ENCODE measurements around the gene MMP20. TPM values are rescaled to one million over a fixed set of nuclear protein-coding genes. Genes with fewer than 3 reads are reported as not detected.

MMP20 gene
- polyA plus RNA-seq, 3 donors = not detected

DNA sequence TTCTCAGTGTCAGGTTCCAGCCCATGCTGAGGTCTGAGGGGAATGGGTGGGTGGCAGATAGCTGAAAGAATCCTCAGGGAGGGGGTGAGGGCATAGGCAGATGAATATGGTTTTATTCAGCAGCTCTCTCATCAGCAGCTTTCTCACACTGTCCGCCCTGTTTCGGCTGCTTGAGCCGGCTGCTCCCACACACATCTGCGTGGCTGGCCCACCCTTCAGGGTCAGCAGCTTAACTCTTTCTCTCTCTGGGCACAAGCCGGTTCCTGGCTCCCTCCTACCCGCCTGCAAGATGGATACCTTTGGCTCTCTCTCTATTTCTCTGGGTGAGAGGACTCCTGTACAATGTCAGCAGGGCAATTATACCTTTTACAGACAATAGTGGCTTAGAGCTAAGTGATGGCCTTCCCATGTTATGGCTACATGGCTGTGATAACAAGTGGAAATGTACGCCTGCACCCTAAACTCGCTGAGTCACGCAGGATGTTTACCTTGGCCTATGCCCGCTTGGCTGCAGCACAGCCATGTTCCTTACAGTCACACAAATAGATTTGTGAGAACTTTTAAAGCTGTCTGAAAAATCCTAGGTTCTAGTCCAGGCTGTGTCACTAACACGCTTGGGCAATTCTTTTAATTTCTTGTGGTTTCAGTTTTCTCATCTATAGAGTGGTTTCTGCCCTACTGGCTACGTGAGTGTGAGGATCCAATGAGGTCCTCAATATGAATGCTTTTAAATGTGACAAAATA is 4.1 kb downstream of the MMP20 start:
- no peaks in the 10 kb centered on the region for H3K4me1 Mint-ChIP-seq
- Histone ChIP-seq H3K36me3 (replicated peaks in 1 of 2; ENCODE audit: control insufficient read depth in 1 of 2, insufficient read depth in 2 of 2, low read length in 2 of 2) (no peaks in the 10 kb centered on the region), H3K27ac (ENCODE audit: low read depth in 1 of 2, low read length in 2 of 2) (no peak overlapping the region), H3K4me3 (replicated peaks in 1 of 3; ENCODE audit: low read depth in 2 of 3, low read length in 3 of 3) (no peak overlapping the region), H3K9ac (ENCODE audit: insufficient read depth, low read length, poor library complexity, severe bottlenecking) (no peak overlapping the region), H3K79me2 (ENCODE audit: insufficient read depth, low read length) (no peaks in the 10 kb centered on the region), H4K20me1 (ENCODE audit: insufficient read depth, low read length) (no peaks in the 10 kb centered on the region), H3K9me3 (replicated peaks in 1 of 2; ENCODE audit: control insufficient read depth in 1 of 2, insufficient read depth in 1 of 2, low read length in 2 of 2) (no peaks in the 10 kb centered on the region), H3K4me1 (ENCODE audit: control insufficient read depth in 1 of 2, insufficient read depth in 2 of 2, low read length in 2 of 2) (no peaks in the 10 kb centered on the region), H3K4me2 (replicated peaks; ENCODE audit: extremely low read depth, low read length, poor library complexity, severe bottlenecking) (no peak overlapping the region), H2AFZ (ENCODE audit: insufficient read depth, low read depth, low read length, poor library complexity, severe bottlenecking) (no peak overlapping the region), H3K27me3 (ENCODE audit: control insufficient read depth in 2 of 2, insufficient read depth in 2 of 2, low read length in 2 of 2) (no peaks in the 10 kb centered on the region)
- 88% methylated on average over 9 of the region's 12 CpGs for WGBS (ENCODE audit: insufficient coverage)
- intact Hi-C loops (cut with micrococcal nuclease) = no loop called here
- DNase-seq = no peak
- no peak overlapping the region for H3K27ac Mint-ChIP-seq
- H3K36me3 Mint-ChIP-seq = no peaks in the 10 kb centered on the region
- TF ChIP-seq, protein P1, sequence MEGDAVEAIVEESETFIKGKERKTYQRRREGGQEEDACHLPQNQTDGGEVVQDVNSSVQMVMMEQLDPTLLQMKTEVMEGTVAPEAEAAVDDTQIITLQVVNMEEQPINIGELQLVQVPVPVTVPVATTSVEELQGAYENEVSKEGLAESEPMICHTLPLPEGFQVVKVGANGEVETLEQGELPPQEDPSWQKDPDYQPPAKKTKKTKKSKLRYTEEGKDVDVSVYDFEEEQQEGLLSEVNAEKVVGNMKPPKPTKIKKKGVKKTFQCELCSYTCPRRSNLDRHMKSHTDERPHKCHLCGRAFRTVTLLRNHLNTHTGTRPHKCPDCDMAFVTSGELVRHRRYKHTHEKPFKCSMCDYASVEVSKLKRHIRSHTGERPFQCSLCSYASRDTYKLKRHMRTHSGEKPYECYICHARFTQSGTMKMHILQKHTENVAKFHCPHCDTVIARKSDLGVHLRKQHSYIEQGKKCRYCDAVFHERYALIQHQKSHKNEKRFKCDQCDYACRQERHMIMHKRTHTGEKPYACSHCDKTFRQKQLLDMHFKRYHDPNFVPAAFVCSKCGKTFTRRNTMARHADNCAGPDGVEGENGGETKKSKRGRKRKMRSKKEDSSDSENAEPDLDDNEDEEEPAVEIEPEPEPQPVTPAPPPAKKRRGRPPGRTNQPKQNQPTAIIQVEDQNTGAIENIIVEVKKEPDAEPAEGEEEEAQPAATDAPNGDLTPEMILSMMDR (IDR thresholded peaks at IDR 0.05) = no peak
- H3K9me3 Mint-ChIP-seq = no peaks in the 10 kb centered on the region
- H3K4me3 Mint-ChIP-seq = no peak overlapping the region
- H3K27me3 Mint-ChIP-seq (ENCODE audit: low read depth in 3 of 3) = no peaks in the 10 kb centered on the region

DNA sequence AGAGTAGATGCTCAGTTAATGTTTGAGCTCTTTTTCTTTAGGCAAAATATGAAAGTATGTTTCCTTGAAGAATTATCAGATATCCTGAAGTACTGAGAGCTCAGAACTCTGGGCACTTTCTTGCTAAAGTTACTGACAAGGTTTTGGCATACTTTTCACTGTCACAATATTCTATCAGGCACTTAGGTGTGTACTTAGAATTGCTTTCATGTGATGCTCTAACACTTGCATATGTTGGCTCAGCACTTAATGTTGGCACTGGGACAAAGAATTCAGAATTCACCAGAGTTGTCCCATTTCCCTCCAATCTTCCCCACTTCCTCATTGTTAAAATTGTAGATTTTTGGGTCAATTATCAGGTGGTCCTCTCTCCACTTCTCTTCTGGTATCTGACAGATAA is 5.0 kb downstream of the MMP20 start:
- TF ChIP-seq, protein P1 (IDR thresholded peaks at IDR 0.05) = no peak
- H3K79me2 ChIP-seq (ENCODE audit: insufficient read depth, low read length) = no peaks in the 10 kb centered on the region
- Mint-ChIP-seq H3K4me1 (no peaks in the 10 kb centered on the region), H3K9me3 (no peaks in the 10 kb centered on the region), H3K4me3 (no peak overlapping the region), H3K36me3 (no peaks in the 10 kb centered on the region), H3K27ac (no peak overlapping the region), H3K27me3 (ENCODE audit: low read depth in 3 of 3) (no peaks in the 10 kb centered on the region)
- no peaks in the 10 kb centered on the region for H3K9me3 ChIP-seq (replicated peaks in 1 of 2; ENCODE audit: control insufficient read depth in 1 of 2, insufficient read depth in 1 of 2, low read length in 2 of 2)
- H4K20me1 ChIP-seq (ENCODE audit: insufficient read depth, low read length) = no peaks in the 10 kb centered on the region
- no peaks in the 10 kb centered on the region for H3K4me1 ChIP-seq (ENCODE audit: control insufficient read depth in 1 of 2, insufficient read depth in 2 of 2, low read length in 2 of 2)
- H3K27ac ChIP-seq (ENCODE audit: low read depth in 1 of 2, low read length in 2 of 2) = no peak overlapping the region
- H3K4me2 ChIP-seq (replicated peaks; ENCODE audit: extremely low read depth, low read length, poor library complexity, severe bottlenecking) = no peak overlapping the region
- DNase-seq = no peak
- intact Hi-C loops (cut with micrococcal nuclease) = no loop called here
- H3K4me3 ChIP-seq (replicated peaks in 1 of 3; ENCODE audit: low read depth in 2 of 3, low read length in 3 of 3) = no peak overlapping the region
- no peaks in the 10 kb centered on the region for H3K27me3 ChIP-seq (ENCODE audit: control insufficient read depth in 2 of 2, insufficient read depth in 2 of 2, low read length in 2 of 2)
- H2AFZ ChIP-seq (ENCODE audit: insufficient read depth, low read depth, low read length, poor library complexity, severe bottlenecking) = no peak overlapping the region
- H3K9ac ChIP-seq (ENCODE audit: insufficient read depth, low read length, poor library complexity, severe bottlenecking) = no peak overlapping the region
- H3K36me3 ChIP-seq (replicated peaks in 1 of 2; ENCODE audit: control insufficient read depth in 1 of 2, insufficient read depth in 2 of 2, low read length in 2 of 2) = no peaks in the 10 kb centered on the region

All from CD14-positive monocyte (primary cell).